GM21723 (cell line): ENCODE measurements around the gene LETM1.

Experiments
- ATAC-seq: cut with Tn5 transposase; IDR thresholded peaks from one replicate; pipeline ENCODE4 v1.9.1; 2021; ENCODE audit warnings: mild to moderate bottlenecking, moderate library complexity; ENCODE audit not compliant: unreplicated experiment

Gene LETM1

DNA sequence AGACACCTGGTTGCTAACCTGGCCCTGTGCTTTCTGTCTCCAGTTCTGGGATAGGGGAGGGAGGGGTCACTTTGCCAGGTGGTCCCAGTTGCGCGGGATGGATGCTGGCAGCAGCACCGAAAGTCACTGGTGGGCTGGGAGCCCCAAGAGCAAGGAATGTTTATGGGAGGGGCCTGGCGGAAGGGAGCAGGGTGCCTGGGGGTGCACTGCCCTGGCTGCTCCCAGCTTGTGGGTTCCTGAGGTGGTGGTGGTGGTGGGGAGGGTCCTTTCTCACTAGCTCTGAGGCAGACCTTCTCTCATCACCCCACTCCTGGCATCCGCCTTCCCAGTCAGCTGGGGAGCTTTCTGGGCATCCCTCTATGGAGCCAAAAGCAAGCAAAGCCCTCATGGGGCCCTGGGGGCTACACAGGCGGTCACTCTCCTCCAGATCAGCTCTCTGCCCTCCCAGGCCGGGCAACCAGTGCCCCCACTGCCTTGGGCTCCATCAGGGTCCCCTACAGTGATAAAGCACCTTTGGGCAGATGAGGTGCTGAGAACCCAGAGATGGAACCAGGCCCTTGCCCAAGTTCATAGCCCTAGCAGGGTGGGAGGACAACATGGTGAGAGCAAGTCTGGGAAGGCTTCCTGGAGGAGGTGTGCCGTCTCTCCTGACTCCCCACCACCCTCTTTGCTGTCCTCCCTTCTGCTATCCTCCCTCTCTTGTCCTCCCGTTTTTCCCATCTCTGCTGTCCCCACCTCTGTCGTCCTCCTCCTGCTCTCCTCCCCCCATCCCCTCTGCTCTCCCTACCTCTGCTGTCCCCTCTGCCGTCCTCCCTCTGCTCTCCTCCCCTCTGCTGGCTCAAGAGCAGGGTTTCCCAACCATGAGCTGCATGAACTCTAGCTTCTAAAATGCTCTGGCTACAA is 46.9 kb downstream of the LETM1 start:
- ATAC-seq: no peak

DNA sequence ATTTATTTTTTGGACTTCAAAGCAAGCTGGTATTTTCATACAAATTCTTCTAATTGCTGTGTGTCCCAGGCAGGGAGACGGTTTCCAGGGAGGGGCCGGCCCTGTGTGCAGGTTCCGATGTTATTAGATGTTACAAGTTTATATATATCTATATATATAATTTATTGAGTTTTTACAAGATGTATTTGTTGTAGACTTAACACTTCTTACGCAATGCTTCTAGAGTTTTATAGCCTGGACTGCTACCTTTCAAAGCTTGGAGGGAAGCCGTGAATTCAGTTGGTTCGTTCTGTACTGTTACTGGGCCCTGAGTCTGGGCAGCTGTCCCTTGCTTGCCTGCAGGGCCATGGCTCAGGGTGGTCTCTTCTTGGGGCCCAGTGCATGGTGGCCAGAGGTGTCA is 47.6 kb downstream of the LETM1 start:
- ATAC-seq: no peak

DNA sequence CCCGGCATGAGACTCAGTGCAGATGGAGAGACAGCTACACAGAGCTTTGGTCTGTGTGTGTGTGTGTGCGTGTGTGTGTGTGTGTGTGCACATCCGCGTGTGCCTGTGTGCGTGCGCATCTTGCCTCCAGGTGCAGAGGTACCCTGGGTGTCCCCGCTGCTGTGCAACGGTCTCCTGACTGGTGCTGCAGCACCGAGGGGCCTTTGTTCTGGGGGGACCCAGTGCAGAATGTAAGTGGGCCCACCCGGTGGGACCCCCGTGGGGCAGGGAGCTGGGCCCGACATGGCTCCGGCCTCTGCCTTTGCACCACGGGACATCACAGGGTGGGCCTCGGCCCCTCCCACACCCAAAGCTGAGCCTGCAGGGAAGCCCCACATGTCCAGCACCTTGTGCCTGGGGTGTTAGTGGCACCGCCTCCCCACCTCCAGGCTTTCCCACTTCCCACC is 48.6 kb downstream of the LETM1 start:
- no peak for ATAC-seq

DNA sequence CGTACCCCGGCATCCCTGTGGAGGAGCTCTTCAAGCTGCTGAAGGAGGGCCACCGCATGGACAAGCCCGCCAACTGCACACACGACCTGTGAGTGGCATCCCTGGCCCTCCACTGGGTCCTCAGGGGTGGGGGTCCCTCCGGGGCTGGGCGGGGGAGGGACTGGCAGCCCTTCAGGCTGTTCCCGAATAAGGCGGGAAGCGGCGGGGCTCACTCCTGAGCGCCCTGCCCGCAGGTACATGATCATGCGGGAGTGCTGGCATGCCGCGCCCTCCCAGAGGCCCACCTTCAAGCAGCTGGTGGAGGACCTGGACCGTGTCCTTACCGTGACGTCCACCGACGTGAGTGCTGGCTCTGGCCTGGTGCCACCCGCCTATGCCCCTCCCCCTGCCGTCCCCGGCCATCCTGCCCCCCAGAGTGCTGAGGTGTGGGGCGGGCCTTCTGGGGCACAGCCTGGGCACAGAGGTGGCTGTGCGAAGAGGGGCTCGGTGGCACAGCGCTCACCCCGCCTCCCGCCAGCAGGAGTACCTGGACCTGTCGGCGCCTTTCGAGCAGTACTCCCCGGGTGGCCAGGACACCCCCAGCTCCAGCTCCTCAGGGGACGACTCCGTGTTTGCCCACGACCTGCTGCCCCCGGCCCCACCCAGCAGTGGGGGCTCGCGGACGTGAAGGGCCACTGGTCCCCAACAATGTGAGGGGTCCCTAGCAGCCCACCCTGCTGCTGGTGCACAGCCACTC is 49.2 kb downstream of the LETM1 start:
- no peak for ATAC-seq

DNA sequence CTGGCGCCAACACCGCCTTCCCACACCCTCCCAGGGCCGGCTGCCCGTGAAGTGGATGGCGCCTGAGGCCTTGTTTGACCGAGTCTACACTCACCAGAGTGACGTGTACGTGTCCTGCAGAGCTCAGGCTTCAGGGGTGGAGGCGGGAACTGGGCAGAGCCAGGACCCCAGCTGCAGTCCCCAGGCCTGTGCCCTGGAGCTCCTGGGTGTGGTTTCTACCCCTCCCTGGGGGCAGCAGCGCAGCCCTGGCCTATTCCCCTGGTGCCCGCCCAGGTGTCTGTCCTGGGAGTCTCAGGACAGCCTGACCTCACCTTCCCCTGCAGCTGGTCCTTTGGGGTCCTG is 49.8 kb downstream of the LETM1 start:
- ATAC-seq: no peak

DNA sequence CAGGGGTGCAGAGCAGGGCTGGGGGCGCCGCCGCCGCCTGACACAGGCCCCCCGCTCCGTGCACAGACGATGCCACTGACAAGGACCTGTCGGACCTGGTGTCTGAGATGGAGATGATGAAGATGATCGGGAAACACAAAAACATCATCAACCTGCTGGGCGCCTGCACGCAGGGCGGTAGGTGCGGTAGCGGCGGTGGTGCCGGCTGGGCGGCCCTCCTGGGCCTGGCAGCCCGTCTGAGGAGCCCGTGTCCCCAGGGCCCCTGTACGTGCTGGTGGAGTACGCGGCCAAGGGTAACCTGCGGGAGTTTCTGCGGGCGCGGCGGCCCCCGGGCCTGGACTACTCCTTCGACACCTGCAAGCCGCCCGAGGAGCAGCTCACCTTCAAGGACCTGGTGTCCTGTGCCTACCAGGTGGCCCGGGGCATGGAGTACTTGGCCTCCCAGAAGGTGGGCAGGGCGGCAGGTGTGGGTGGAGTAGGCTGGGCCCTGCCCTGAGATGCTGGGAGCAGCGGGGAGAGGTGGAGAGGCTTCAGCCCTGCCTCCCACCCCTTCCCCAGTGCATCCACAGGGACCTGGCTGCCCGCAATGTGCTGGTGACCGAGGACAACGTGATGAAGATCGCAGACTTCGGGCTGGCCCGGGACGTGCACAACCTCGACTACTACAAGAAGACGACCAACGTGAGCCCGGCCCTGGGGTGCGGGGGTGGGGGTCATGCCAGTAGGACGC is 50.3 kb downstream of the LETM1 start:
- ATAC-seq: no peak

DNA sequence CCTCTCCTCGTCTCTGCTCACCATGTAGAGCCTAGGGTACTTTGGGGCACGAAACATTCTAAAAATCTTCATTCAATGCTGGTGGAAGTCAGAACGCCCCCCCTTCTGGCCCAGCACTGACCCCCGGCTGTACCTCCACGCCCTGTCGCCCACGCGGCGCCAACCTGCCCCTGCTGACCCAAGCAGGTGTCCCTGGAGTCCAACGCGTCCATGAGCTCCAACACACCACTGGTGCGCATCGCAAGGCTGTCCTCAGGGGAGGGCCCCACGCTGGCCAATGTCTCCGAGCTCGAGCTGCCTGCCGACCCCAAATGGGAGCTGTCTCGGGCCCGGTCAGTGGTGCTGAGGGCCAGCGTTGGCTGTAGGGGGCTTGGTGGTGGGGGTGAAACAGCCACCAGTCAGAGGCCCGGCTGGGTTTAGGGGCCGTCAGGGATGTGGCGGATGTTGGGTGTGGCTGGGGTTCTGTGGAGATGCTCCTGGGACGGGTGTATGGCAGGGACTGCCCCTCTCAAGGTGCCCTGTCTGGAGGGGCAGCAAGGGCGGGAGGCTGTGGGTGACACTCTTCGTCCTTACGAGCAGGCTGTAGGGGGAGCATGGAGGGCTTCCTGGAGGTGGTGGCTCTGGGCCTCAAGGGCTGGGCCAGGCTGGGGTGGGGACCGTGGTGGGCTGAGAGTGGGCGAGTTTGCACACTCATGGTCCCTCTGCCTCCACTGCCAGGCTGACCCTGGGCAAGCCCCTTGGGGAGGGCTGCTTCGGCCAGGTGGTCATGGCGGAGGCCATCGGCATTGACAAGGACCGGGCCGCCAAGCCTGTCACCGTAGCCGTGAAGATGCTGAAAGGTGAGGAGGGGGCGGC is 51.1 kb downstream of the LETM1 start:
- ATAC-seq: no peak

DNA sequence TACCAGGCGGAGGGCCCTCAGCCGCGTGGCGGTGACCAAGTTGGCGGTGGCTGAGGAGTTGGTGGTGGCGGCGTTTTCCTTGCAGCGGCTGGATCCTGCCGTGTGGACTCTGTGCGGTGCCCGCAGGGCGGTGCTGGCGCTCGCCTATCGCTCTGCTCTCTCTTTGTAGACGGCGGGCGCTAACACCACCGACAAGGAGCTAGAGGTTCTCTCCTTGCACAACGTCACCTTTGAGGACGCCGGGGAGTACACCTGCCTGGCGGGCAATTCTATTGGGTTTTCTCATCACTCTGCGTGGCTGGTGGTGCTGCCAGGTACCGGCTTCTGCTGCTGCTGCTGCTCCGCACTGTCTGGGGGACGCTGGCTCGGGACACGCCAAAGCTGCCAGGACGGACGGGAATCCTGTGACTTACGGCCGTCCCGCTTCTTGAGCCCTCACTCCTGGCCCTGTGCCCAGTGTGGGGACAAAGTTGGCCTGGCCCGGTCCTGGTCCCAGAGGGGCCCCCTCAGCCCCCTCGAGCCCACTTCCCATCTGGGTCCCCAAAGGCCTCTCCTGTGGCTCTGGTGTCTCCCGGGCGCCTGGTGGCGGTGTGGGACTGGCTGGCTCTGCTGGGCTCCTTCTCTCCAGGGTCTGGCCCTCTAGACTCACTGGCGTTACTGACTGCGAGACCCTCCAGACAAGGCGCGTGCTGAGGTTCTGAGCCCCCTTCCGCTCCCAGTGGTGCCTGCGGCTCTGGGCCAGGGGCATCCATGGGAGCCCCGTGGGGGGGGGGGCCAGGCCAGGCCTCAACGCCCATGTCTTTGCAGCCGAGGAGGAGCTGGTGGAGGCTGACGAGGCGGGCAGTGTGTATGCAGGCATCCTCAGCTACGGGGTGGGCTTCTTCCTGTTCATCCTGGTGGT is 52.2 kb downstream of the LETM1 start:
- no peak for ATAC-seq

DNA sequence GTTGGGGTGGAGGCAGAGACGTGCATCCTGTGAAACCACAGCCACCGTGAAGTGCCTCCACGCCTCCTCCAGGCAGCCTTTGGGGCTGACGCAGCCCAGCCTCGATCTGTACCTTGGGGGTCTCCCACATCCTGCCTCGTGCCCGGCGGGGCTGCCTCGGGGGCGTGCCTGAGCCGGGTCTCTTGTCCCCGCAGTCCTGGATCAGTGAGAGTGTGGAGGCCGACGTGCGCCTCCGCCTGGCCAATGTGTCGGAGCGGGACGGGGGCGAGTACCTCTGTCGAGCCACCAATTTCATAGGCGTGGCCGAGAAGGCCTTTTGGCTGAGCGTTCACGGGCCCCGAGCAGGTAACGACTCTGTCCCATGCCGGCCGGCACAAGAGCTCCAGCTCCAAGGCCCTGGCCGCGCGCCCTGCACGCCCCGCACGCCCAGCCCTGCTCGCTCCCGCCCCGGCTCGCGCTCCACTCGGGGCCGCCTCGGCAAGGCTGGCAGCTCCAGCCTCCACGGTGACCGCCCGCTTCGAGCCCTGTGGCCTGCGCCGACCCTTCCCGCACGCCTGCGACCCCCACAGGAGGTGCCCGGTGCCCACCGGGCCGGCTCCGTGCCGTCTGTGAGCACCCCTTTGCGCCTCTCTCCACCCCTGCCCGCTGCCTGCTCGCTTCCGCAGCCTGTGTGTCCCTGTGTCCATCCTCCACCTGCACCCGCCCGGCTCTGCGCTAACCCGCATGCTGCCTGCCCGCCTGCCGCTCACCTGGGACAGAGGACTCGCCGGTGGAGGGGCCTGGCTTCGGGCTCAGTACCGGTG is 53.0 kb downstream of the LETM1 start:
- ATAC-seq: no peak

DNA sequence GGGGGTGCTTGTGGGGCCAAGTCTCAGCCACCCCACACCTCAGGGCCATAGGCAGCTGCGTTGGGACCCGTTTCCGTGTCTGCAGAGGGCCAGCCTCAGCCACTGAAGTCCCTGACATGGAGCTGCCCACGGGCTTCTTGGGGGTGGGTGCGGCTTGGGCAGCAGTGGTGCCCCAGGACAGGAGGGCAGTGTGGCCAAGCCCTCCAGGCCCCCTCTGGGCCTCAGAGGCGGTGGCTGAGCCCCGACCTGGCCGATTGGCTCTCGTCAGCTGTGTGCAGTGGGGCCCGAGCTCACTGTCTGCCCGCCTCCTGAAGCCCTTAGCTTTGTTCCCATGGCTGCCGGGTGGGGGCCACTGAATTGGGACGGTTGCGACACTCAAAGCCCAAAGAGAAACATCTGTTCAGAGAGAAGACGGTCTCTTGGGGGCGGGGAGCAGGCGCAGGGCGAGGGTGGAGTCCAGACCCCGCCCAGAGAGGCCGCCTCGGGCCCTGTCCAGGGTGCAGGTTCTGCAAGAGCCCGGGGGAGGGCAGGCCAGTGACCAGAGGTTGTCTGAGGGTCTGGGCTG is 53.7 kb downstream of the LETM1 start:
- no peak for ATAC-seq

DNA sequence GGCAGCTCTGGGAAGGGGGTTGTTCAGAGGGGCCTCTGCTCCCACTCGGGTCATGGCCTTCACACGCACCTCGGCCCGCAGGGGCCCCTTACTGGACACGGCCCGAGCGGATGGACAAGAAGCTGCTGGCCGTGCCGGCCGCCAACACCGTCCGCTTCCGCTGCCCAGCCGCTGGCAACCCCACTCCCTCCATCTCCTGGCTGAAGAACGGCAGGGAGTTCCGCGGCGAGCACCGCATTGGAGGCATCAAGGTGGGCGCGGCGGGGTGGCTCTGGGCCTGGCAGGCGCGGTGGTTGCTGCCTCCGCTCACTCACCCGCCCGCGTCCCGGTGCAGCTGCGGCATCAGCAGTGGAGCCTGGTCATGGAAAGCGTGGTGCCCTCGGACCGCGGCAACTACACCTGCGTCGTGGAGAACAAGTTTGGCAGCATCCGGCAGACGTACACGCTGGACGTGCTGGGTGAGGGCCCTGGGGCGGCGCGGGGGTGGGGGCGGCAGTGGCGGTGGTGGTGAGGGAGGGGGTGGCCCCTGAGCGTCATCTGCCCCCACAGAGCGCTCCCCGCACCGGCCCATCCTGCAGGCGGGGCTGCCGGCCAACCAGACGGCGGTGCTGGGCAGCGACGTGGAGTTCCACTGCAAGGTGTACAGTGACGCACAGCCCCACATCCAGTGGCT is 54.5 kb downstream of the LETM1 start:
- ATAC-seq: no peak

DNA sequence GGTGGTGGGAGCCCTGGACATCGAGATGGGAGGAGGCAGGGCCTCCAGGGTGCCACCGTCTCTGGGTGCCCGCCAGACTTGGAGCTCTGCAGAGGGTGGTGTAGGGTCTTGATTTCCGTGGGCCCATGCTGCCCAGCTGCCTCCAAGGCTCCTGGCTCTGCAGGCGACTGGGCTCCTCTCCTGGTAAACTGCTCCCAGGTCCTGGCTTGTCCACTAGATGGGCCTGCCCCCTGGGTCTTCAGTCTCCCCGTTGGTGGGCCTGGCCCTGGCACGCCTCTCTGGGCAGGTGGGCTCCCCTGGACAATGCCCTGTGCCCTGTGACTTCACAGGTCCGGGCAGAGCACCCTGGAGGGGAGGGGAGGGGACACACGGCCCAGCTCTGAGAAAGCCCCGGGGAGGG is 55.2 kb downstream of the LETM1 start:
- no peak for ATAC-seq

DNA sequence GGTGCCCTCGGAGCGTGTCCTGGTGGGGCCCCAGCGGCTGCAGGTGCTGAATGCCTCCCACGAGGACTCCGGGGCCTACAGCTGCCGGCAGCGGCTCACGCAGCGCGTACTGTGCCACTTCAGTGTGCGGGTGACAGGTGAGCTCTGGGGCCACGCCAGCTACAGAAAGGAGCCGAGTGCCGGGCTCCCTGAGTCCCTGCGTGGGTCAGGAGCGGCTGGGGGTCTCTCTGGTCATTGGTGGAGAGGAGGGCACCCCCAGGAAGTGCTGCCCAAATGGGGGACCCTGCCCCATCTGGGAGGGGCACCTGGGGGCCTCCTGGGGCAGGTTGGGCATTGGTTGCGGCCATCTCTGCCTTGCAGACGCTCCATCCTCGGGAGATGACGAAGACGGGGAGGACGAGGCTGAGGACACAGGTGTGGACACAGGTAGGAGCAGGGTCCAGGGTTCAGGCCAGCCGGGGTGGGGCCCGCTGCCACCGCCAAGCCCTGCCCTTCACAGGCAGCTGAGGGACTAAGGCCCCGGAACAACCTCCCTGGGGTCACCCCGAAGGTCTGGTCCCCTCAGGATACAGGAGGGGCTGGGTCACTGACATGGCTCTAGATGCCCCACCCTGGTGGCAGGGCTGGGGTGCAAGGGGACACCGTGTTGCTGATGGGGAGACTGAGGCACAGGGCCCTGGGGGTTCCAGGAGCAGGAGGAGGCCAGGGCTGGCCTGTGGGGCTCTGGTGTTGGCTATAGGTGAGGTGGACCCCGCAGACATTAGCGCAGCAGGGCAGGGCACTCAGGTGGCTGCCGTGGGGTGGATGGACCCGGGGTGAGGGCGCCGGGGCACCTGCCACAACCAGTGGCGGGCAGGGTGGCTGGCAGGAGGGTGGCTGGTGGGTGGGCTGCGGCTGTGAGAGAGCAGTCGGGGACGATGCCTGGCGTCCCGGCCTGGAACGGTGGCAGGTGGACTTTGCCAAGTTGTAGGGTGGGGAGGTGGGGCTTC is 56.3 kb downstream of the LETM1 start:
- ATAC-seq: no peak

DNA sequence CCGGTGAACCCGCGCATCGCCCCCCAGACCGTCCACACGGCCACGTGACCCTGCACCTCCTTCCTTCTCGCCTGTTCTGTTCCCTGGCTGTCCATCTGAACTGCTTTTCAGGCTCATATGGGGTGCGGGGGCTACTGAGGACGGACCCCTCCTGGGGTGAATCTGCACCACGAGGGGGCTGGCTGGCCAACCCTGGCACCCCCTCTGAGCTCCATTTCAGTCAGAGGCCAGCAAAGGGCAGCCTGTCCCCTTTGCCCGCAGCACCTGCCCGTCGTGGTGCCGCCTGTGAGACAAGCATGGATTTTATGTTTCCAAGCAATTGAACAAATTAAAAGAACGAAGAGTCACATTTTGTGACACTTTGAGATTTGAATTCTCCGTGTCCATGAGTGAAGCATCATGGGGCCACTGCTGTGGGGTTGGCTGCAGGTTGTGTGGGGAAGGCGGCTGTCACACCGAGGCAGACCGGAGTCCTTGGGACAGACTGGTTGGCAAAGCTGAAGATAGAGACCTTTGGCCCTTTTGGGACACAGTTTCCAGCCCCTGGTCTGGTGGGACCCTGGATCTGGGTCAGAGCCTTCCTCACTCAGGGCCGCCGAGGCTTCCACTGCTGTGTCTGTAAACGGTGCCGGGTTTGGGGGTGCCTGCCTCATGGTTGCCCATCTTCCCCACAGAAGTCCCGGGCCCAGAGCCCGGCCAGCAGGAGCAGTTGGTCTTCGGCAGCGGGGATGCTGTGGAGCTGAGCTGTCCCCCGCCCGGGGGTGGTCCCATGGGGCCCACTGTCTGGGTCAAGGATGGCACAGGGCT is 57.2 kb downstream of the LETM1 start:
- ATAC-seq: no peak

DNA sequence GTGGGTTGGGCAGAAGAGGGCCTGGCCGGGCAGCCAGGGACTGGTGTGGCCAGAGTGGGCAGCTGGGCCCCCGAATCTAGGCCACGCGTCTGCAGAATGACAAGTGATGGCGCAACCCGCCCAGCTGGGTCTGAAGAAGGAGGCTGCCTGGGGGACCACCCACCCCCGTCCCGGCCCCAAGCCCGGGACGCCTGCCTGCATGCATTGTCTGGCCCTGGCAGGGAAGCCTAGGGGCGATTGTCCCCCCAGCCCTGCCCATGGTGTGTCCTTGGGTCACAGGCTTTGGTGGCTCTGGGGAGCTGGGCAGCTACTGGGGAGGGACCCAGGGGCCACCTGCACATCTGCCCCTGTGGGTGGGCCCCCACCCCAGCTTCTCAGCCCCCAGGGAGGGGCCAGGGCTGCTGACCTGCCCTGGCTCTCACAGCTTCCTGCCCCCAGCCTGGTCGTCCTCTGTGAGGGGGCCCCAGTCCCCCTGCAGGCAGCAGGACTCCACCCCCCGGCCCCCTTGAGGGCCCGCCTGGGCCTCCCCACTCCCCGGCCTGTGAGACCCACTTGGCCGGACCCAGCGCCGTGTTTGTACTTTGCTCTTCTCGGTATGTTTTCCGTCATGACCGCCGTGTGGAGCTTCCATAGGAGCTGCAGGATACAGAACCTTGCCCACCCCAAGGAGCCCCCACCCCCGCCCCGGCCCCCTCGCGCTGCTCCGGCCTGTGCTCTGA is 57.9 kb downstream of the LETM1 start:
- ATAC-seq: no peak
